Gastroesophageal sphincter (tissue), 4 donors: Measurements from ENCODE around the gene CCDC194. TPM values are rescaled to one million over a fixed set of nuclear protein-coding genes. Genes with fewer than 3 reads are reported as not detected.

Source experiments
- ATAC-seq: fragments of 150-250 bp; one replicate; pipeline ENCODE4 v1.9.1; 2016; ENCODE audit warnings: mild to moderate bottlenecking, moderate library complexity
- H3K27ac ChIP-seq, 4 donors: fragments of 200-600 bp; sonication (generic) in 3 of 4; 1 replicate in 3 of 4; 2 replicates in 1 of 4; pipeline ENCODE4 v1.5.1; 2016 to 2019
- H3K27me3 ChIP-seq: fragments of 200-600 bp; sonication (generic); one replicate; pipeline ENCODE4 v1.5.1; 2019
- H3K36me3 ChIP-seq, 2 donors: fragments of 200-600 bp; sonication (generic); one replicate each; pipeline ENCODE4 v1.5.1; 2019; ENCODE audit warnings: control low read depth in 1 of 2
- H3K4me1 ChIP-seq, 3 donors: fragments of 200-600 bp; sonication (generic); 1 replicate in 2 of 3; 2 replicates in 1 of 3; pipeline ENCODE4 v1.5.1; 2016 to 2019; ENCODE audit warnings: control low read depth in 2 of 3
- H3K4me3 ChIP-seq, 2 donors: fragments of 200-600 bp; sonication (generic); one replicate each; pipeline ENCODE4 v1.5.1; 2019; ENCODE audit warnings: mild to moderate bottlenecking in 1 of 2, moderate library complexity in 1 of 2
- H3K9me3 ChIP-seq, 3 donors: fragments of 200-600 bp; sonication (generic); one replicate each; pipeline ENCODE4 v1.5.1; 2017 to 2019; ENCODE audit warnings: control low read depth in 2 of 3
- CTCF ChIP-seq, 4 experiments: fragments of 200-600 bp in 2 of 4; fragments of 450-650 bp in 2 of 4; sonication (generic) in 1 of 4; IDR thresholded peaks; one replicate each; pipeline ENCODE4 v1.5.1; 2017 to 2019; ENCODE audit warnings: antibody characterized with exemption in 4 of 4, mild to moderate bottlenecking in 2 of 4, moderate library complexity in 2 of 4
- EP300 ChIP-seq: sonication (generic); formaldehyde crosslinking; IDR thresholded peaks from one replicate; pipeline ENCODE4 v1.6.1; 2017; ENCODE audit warnings: antibody characterized with exemption, mild to moderate bottlenecking
- POLR2A ChIP-seq, 2 donors: fragments of 450-650 bp; IDR thresholded peaks; one replicate each; pipeline ENCODE4 v1.6.1; 2017; ENCODE audit warnings: antibody characterized with exemption in 2 of 2, mild to moderate bottlenecking in 2 of 2, moderate library complexity in 1 of 2
- POLR2AphosphoS5 ChIP-seq: sonication (generic); formaldehyde crosslinking; IDR thresholded peaks from one replicate; pipeline ENCODE4 v1.6.1; 2017; ENCODE audit warnings: antibody characterized with exemption
- WGBS, 2 donors: methylation state at CpG; one replicate each; pipeline ENCODE4 v1.1.5; 2018; ENCODE audit warnings: low coverage in 1 of 2; 5-methylcytosine and 5-hydroxymethylcytosine counted together
- total RNA-seq, 4 donors: library from RNA; depleted of rRNA; stranded (reverse); fragments of >200 nt; gene quantifications; one replicate each; pipeline ENCODE4 v1.1.0, GENCODE V29; 2016

The CCDC194 gene
- total RNA-seq, 4 donors from 2014 or later: not detected

- H3K36me3 ChIP-seq: no peaks in the 10 kb centered on the region
- TF ChIP-seq CTCF (IDR thresholded peaks at IDR 0.05) (peak in 3 of 4 experiments; percentile 80 to 89 (median 84)), POLR2A (IDR thresholded peaks at IDR 0.05) (no peak), POLR2AphosphoS5 (no peak), EP300 (no peak)
- peaks cover 0 to 15% (median 0%) of the 10 kb centered on the region in 3 donors for H3K9me3 ChIP-seq
- H3K27me3 ChIP-seq: peaks cover 23% of the 10 kb centered on the region
- no peak overlapping the region for H3K27ac ChIP-seq
- no peak overlapping the region for H3K4me3 ChIP-seq
- peak; percentile 39 for ATAC-seq
- peaks cover 0 to 11% (median 0%) of the 10 kb centered on the region in 3 donors for H3K4me1 ChIP-seq
- 44 to 54% methylated on average over 5 to 7 of the region's 20 CpGs for WGBS, 2 donors
Observed at GRCh38 chr19:17385878-17386611, 8.0 kb downstream of the CCDC194 start.

- Histone ChIP-seq H3K4me3 (no peak overlapping the region), H3K27ac (no peak overlapping the region), H3K9me3 (no peaks in the 10 kb centered on the region), H3K27me3 (peaks cover 28% of the 10 kb centered on the region), H3K4me1 (peaks cover 0 to 8% (median 0%) of the 10 kb centered on the region in 3 donors), H3K36me3 (no peaks in the 10 kb centered on the region)
- WGBS, 2 donors: 90 to 92% methylated on average over 1 to 5 of the region's 5 CpGs
- ATAC-seq: no peak
- TF ChIP-seq POLR2A (IDR thresholded peaks at IDR 0.05) (no peak), POLR2AphosphoS5 (no peak), CTCF (IDR thresholded peaks at IDR 0.05) (no peak), EP300 (no peak)
Observed at GRCh38 chr19:17380426-17381138, 13.4 kb downstream of the CCDC194 start.

- no peak overlapping the region for H3K27ac ChIP-seq
- H3K4me1 ChIP-seq: peaks cover 0 to 8% (median 0%) of the 10 kb centered on the region in 3 donors
- H3K36me3 ChIP-seq: no peaks in the 10 kb centered on the region
- WGBS, 2 donors: 20% methylated on average over 2 of the region's 14 CpGs; no CpG with 5 or more reads in 1 of the 2 donors
- no peaks in the 10 kb centered on the region for H3K9me3 ChIP-seq
- no peak overlapping the region for H3K4me3 ChIP-seq
- peaks cover 26% of the 10 kb centered on the region for H3K27me3 ChIP-seq
- ATAC-seq: no peak
- TF ChIP-seq CTCF (IDR thresholded peaks at IDR 0.05) (no peak), POLR2AphosphoS5 (no peak), EP300 (no peak), POLR2A (IDR thresholded peaks at IDR 0.05) (no peak)
Observed at GRCh38 chr19:17379221-17379631, 14.8 kb downstream of the CCDC194 start.

GRCh38 chr19:17378271-17378670 lies 15.7 kb downstream of the CCDC194 start:
- no peak for ATAC-seq
- H3K27me3 ChIP-seq: peaks cover 26% of the 10 kb centered on the region
- H3K36me3 ChIP-seq: no peaks in the 10 kb centered on the region
- H3K9me3 ChIP-seq: no peaks in the 10 kb centered on the region
- WGBS, 2 donors: 67% methylated on average over 3 of the region's 13 CpGs; no CpG with 5 or more reads in 1 of the 2 donors
- no peak overlapping the region for H3K27ac ChIP-seq
- H3K4me3 ChIP-seq: no peak overlapping the region
- H3K4me1 ChIP-seq: peaks cover 0 to 8% (median 0%) of the 10 kb centered on the region in 3 donors
- no peak for TF ChIP-seq POLR2AphosphoS5

- Histone ChIP-seq H3K27me3 (peaks cover 26% of the 10 kb centered on the region), H3K4me1 (peaks cover 0 to 8% (median 0%) of the 10 kb centered on the region in 3 donors), H3K36me3 (no peaks in the 10 kb centered on the region), H3K27ac (peak within 1 kb of the TSS in 2 of 4 donors; percentile 41 to 57), H3K9me3 (no peaks in the 10 kb centered on the region), H3K4me3 (peak within 1 kb of the TSS in 1 of 2 donors; percentile 45)
- 47% methylated on average over 8 of the region's 39 CpGs; no CpG with 5 or more reads in 1 of the 2 donors for WGBS, 2 donors
- peak; percentile 58 for ATAC-seq
- peak; percentile 22 for TF ChIP-seq POLR2AphosphoS5
- TF ChIP-seq EP300: no peak
- peak in 2 of 4 experiments; percentile 5 to 7 for TF ChIP-seq CTCF (IDR thresholded peaks at IDR 0.05)
Observed at GRCh38 chr19:17376935-17377600, 16.9 kb downstream of the CCDC194 start, which contains the start of gene PLVAP. Gene PLVAP (minus strand): TSS chr19:17377342. CDS start chr19:17377288, 54 bp downstream.
